Neural crest cell (in vitro differentiated cells): ENCODE measurements around the gene DCUN1D3. TPM values are rescaled to one million over a fixed set of nuclear protein-coding genes. Genes with fewer than 3 reads are reported as not detected.
"Not testable (repeated sequence)": the region's sequence is repeated elsewhere in the genome, so short reads cannot be mapped to it uniquely, and the experiment has no call there.

ENCODE experiments used
- DNase-seq: peaks from one replicate; pipeline ENCODE4 v3.0.0; 2021; ENCODE audit warnings: low read depth, mixed read lengths, low spot score
- H3K27ac Mint-ChIP-seq: one replicate; pipeline ENCODE4 v1.8.0; 2021; ENCODE audit warnings: mild to moderate bottlenecking, mixed read lengths; ENCODE audit not compliant: unreplicated experiment
- H3K27me3 Mint-ChIP-seq: 2 replicates; pipeline ENCODE4 v1.8.0; 2021; ENCODE audit warnings: low read depth, mild to moderate bottlenecking, mixed read lengths
- H3K36me3 Mint-ChIP-seq: 2 replicates; pipeline ENCODE4 v1.8.0; 2021; ENCODE audit warnings: low read depth, mild to moderate bottlenecking, mixed read lengths
- H3K4me1 Mint-ChIP-seq: 2 replicates; pipeline ENCODE4 v1.8.0; 2021; ENCODE audit warnings: mixed read lengths
- H3K4me3 Mint-ChIP-seq: one replicate; pipeline ENCODE4 v1.8.0; 2021; ENCODE audit warnings: mild to moderate bottlenecking, mixed read lengths
- H3K9me3 Mint-ChIP-seq: 2 replicates; pipeline ENCODE4 v1.8.0; 2021; ENCODE audit warnings: mixed read lengths
- total RNA-seq: library from RNA; stranded (reverse); gene quantifications from 2 replicates; pipeline ENCODE4 v1.2.1, GENCODE V29; 2021
- TF ChIP-seq, protein P1 (sequence below): fragments of 200-600 bp; sonication (generic); conservative IDR thresholded peaks from 2 replicates; pipeline ENCODE4 v1.5.0; 2021; ENCODE audit warnings: antibody characterized with exemption, mild to moderate bottlenecking

DCUN1D3 gene
- total RNA-seq, 1 donor from 2014 or later = 13.5 TPM

DNA sequence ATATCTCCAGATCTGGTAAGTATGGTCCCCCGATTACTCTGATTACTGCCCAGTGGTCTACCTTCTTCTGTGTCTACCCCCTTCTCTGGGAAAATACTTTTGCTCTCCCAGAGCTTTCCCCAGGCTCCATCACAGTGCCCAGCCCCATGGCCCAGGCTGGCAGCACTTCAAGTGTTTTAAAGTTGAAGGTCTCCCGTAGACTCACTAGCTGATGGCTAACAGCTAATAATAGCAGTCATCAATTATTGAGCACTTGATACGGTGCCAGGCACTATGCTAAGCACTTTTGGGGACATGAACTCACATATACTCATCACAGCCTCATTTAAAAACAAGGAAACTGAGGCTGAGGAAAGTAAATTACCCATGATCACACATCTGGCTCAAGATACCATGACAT lies 33.4 kb downstream of the DCUN1D3 start:
- no peak for DNase-seq
- no peaks in the 10 kb centered on the region for H3K27me3 Mint-ChIP-seq
- TF ChIP-seq, protein P1, sequence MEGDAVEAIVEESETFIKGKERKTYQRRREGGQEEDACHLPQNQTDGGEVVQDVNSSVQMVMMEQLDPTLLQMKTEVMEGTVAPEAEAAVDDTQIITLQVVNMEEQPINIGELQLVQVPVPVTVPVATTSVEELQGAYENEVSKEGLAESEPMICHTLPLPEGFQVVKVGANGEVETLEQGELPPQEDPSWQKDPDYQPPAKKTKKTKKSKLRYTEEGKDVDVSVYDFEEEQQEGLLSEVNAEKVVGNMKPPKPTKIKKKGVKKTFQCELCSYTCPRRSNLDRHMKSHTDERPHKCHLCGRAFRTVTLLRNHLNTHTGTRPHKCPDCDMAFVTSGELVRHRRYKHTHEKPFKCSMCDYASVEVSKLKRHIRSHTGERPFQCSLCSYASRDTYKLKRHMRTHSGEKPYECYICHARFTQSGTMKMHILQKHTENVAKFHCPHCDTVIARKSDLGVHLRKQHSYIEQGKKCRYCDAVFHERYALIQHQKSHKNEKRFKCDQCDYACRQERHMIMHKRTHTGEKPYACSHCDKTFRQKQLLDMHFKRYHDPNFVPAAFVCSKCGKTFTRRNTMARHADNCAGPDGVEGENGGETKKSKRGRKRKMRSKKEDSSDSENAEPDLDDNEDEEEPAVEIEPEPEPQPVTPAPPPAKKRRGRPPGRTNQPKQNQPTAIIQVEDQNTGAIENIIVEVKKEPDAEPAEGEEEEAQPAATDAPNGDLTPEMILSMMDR = no peak
- H3K27ac Mint-ChIP-seq = no peak overlapping the region
- peaks cover 5% of the 10 kb centered on the region for H3K36me3 Mint-ChIP-seq
- peaks cover 15% of the 10 kb centered on the region for H3K4me1 Mint-ChIP-seq
- no peak overlapping the region for H3K4me3 Mint-ChIP-seq
- peaks cover 5% of the 10 kb centered on the region for H3K9me3 Mint-ChIP-seq

DNA sequence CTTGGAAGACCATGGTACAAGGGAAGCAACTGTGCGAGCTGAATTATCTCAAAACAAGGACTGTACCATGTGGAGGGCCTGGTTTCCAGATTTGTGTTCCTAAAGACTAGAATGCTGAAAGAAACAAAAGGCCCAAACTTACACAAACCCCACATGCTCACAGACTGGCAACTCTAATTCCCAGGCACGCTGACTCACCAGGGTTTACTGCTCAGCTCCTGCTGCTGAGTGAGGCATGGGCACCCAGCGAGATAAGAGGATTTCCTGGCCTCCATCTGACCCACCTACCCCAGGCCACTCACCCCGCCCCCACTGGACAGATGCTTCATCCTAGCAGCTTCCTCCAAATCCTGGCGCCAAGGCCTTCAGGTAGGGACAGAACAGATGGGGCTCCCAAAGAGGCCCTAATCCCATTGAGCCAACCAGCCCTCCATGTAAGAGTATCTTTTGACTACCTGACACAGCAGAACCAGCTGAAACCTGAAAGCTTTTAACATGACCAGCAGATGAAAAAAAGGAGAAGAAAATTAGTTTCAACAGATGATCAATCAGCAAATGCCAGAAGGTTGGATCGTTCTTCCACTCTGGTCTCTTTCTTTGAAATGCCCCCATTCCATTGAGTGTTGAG lies 33.9 kb downstream of the DCUN1D3 start:
- DNase-seq = no peak
- Mint-ChIP-seq H3K9me3 (peaks cover 5% of the 10 kb centered on the region), H3K36me3 (peaks cover 5% of the 10 kb centered on the region), H3K4me1 (peaks cover 15% of the 10 kb centered on the region), H3K27me3 (no peaks in the 10 kb centered on the region), H3K27ac (peak overlapping the region; percentile 74), H3K4me3 (no peak overlapping the region)
- TF ChIP-seq, protein P1 = no peak

DNA sequence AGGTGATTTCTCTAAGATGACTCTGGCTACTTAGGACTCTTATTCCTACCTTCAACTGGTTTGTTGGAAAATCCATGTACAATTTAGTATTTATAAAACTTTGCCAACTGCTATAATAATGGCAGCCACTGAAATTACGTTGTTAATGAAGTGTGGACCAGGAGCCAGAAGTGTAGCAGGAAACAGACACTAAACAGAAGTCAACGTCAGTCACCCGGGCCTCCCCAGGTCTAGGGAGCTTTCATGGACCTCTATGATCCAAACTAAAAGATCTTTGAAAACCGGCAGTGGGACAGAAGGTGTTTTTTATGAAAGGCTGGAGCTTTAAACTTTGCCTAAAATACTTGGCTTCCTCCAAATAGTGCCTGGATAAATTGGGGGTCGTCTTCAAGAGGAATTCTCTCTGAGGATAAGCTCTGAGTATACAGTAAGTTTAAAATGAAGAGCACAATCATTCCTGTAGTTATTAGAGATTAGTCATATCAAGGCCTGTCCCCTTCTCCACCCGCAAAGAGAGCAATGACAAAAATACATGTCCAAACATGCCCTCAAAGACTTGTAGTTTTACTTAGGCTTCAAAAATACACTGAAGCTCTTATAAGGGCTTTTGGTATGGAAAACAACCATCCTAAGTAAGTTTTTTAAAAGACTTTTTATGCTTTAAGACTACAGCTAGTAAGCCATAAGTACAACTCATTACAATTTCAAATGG lies 34.6 kb downstream of the DCUN1D3 start:
- DNase-seq = no peak
- peaks cover 5% of the 10 kb centered on the region for H3K9me3 Mint-ChIP-seq
- H3K36me3 Mint-ChIP-seq = peaks cover 5% of the 10 kb centered on the region

DNA sequence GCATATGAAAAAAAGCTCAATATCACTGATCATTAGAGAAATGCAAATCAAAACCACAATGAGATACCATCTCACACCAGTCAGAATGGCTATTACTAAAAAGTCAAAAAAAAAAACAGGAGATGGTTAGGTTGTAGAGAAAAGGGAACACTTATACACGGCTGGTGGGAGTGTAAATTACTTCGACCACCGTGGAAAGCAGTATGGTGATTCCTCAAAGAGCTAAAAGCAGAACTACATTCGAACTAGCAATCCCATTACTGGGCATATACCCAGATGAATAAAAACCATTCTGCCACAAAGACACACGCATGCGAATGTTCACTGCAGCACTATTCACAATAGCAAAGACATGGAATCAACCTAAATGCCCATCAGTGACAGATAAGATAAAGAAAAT lies 35.8 kb downstream of the DCUN1D3 start:
- not testable (repeated sequence) for H3K9me3 Mint-ChIP-seq

More for the DNA sequence above, 34.6 kb downstream of the DCUN1D3 start:
- Mint-ChIP-seq H3K4me3 (no peak overlapping the region), H3K4me1 (peaks cover 15% of the 10 kb centered on the region), H3K27me3 (no peaks in the 10 kb centered on the region), H3K27ac (peak overlapping the region; percentile 54)
- TF ChIP-seq, protein P1 = no peak

DNA sequence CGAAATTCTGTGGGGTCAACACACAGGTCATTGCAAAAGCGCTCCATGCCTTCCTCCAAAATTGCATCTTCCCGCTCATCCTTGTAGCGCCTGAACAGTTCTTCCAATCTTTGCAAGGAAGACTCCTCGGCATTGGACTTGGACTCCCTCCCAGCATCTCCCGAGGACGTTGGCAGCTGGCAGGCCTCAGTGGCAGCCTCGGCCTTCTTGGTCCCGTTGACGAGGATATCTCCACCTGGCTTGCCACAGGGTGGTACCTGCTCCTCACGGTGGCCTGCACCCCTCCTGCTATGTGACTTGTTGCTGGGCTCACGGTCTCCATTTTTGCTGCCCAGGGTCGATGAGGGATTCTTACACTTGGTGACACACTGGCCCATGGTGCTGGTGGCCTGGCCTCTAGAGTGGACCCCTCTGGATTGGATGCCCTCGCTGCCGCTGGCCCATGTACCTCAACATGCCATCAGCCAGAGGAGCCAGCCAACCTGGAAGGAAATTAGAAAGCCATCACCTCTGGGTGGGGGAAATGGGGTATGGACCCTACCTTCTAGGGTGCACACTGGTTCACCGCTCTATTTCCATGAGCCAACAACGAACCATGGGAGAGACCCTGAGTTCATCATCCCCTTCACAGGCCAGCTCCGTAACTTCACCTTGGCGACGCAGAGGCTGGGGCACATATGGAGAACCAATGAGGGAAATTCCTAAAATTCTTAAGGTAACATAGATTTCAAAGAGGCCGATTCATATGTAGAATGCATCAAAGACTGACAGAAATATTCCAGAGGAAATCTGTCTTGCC lies 37.8 kb downstream of the DCUN1D3 start:
- H3K4me1 Mint-ChIP-seq = peaks cover 15% of the 10 kb centered on the region
- H3K36me3 Mint-ChIP-seq = peaks cover 11% of the 10 kb centered on the region
- peaks cover 5% of the 10 kb centered on the region for H3K9me3 Mint-ChIP-seq
- no peak overlapping the region for H3K4me3 Mint-ChIP-seq
- H3K27me3 Mint-ChIP-seq = no peaks in the 10 kb centered on the region
- TF ChIP-seq, protein P1 = no peak
- H3K27ac Mint-ChIP-seq = no peak overlapping the region
- DNase-seq = no peak

More for the DNA sequence above, 35.8 kb downstream of the DCUN1D3 start:
- H3K4me3 Mint-ChIP-seq, H3K27ac Mint-ChIP-seq, H3K27me3 Mint-ChIP-seq, DNase-seq: not testable (repeated sequence)
- peaks cover 15% of the 10 kb centered on the region for H3K4me1 Mint-ChIP-seq
- H3K36me3 Mint-ChIP-seq = peaks cover 11% of the 10 kb centered on the region

DNA sequence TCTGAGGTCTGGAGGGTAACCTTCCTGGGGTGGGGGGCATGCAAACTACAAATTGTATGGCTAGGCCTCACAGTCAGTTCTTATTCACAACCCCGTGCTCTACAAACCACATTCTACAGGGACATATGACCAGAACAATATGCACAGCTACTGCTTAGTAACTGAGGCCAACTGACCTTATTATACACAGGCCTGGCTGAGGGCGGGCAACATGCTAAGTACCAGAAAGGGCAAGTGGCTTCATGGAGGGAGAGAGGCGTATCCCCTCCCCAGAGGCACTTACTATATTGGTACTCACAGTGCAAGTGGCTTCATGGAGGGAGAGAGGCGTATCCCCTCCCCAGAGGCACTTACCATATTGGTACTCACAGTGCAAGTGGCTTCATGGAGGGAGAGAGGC lies 39.2 kb downstream of the DCUN1D3 start:
- peaks cover 12% of the 10 kb centered on the region for H3K36me3 Mint-ChIP-seq
- H3K9me3 Mint-ChIP-seq, DNase-seq, H3K27me3 Mint-ChIP-seq, H3K4me3 Mint-ChIP-seq, H3K4me1 Mint-ChIP-seq, H3K27ac Mint-ChIP-seq: not testable (repeated sequence)
